ENCODE data around the gene EXD3. TPM values are rescaled to one million over a fixed set of nuclear protein-coding genes. Genes with fewer than 3 reads are reported as not detected.

The EXD3 gene
- total and polyA plus RNA-seq, 9 of the 15 experiments (the other 6 are each of a cell fraction or from before 2014, with no cell fraction given): 0.29 to 12.5 (median 3.9) TPM

GRCh38 chr9:137383081-137383783 is 39.7 kb downstream of the EXD3 start (continued):
- TF ChIP-seq CTCFL (IDR thresholded peaks at IDR 0.05; ENCODE audit: borderline replicate concordance, insufficient read depth, low read depth, low read length, poor library complexity, severe bottlenecking) (no peak), ERF (CRISPR knock-in tag; IDR thresholded peaks at IDR 0.05) (no peak), ZNF217 (CRISPR knock-in tag; IDR thresholded peaks at IDR 0.05) (no peak), ZNF282 (CRISPR knock-in tag; IDR thresholded peaks at IDR 0.05) (no peak), FOXJ2 (tag; IDR thresholded peaks at IDR 0.05) (no peak), CUX1 (CRISPR knock-in tag; IDR thresholded peaks at IDR 0.05) (no peak), MYC (IDR thresholded peaks at IDR 0.05; ENCODE audit: low read depth, low read length) (peak; percentile 39; the same call in 1 of the 2 replicates), MYC (CRISPR knock-in tag; IDR thresholded peaks at IDR 0.05; ENCODE audit: borderline replicate concordance, low read depth) (no peak), RAD51 (IDR thresholded peaks at IDR 0.05; ENCODE audit: borderline replicate concordance, low read depth) (no peak), MEIS2 (IDR thresholded peaks at IDR 0.05; ENCODE audit: partially characterized antibody) (no peak), TFAP4 (CRISPR knock-in tag; IDR thresholded peaks at IDR 0.05; ENCODE audit: borderline replicate concordance) (peak; percentile 71; the same call in 1 of the 2 replicates), ARID1B (IDR thresholded peaks at IDR 0.05) (peak; percentile 84), CREB3L1 (IDR thresholded peaks at IDR 0.05; ENCODE audit: borderline replicate concordance, low read depth) (peak; percentile 58; the same call in 1 of the 2 replicates), HDAC8 (tag; IDR thresholded peaks at IDR 0.05) (no peak)
